ENCODE results near the gene HS3ST4.

The HS3ST4 gene

GRCh38 chr16:25895380-25895779 is 203.6 kb downstream of the HS3ST4 start:
- WGBS (ENCODE audit: extremely low coverage, insufficient coverage, low lambda C conversion rate) = no CpG with 5 or more reads among the region's 4 CpGs
- H4K5ac ChIP-seq (ENCODE audit: low read length) = no peak overlapping the region
- no peak overlapping the region for H3K23ac ChIP-seq (ENCODE audit: low read length)
- H2BK5ac ChIP-seq (ENCODE audit: low read length) = no peak overlapping the region
- no peak overlapping the region for H3K4ac ChIP-seq (ENCODE audit: low read depth, low read length)
- no peak overlapping the region for H2BK120ac ChIP-seq (ENCODE audit: low read depth, low read length)
- H3K27ac ChIP-seq (ENCODE audit: low read depth, low read length) = no peak overlapping the region
- no peak overlapping the region for H3K9ac ChIP-seq (ENCODE audit: low read length)
- H3K56ac ChIP-seq (ENCODE audit: low read length) = no peak overlapping the region
- no peaks in the 10 kb centered on the region for H3K27me3 ChIP-seq (ENCODE audit: insufficient read depth, low read length, poor library complexity)
- H3K4me2 ChIP-seq (ENCODE audit: low read length) = no peak overlapping the region
- no peaks in the 10 kb centered on the region for H3K79me2 ChIP-seq (ENCODE audit: control insufficient read depth, insufficient read depth, low read length)
- DNase-seq = no peak
- no peak overlapping the region for H2BK15ac ChIP-seq (replicated peaks; ENCODE audit: low read depth)
- no peak overlapping the region for H3K4me3 ChIP-seq (ENCODE audit: low read length)
- no peak overlapping the region for H4K8ac ChIP-seq (ENCODE audit: low read depth, low read length)
- H3K4me1 ChIP-seq (ENCODE audit: control insufficient read depth, low read depth, low read length) = no peaks in the 10 kb centered on the region
- H3K79me1 ChIP-seq (ENCODE audit: low read length) = no peaks in the 10 kb centered on the region
- no peak overlapping the region for H3K18ac ChIP-seq (ENCODE audit: low read length)
- H2AK5ac ChIP-seq (ENCODE audit: low read length) = no peak overlapping the region
- no peaks in the 10 kb centered on the region for H3K36me3 ChIP-seq (ENCODE audit: control insufficient read depth, insufficient read depth, low read length)

GRCh38 chr16:25896411-25896810 is 204.7 kb downstream of the HS3ST4 start:
- H3K9ac ChIP-seq (ENCODE audit: low read length) = no peak overlapping the region
- H3K79me1 ChIP-seq (ENCODE audit: low read length) = no peaks in the 10 kb centered on the region
- H3K4ac ChIP-seq (ENCODE audit: low read depth, low read length) = no peak overlapping the region
- DNase-seq = no peak
- H4K8ac ChIP-seq (ENCODE audit: low read depth, low read length) = no peak overlapping the region
- H3K79me2 ChIP-seq (ENCODE audit: control insufficient read depth, insufficient read depth, low read length) = no peaks in the 10 kb centered on the region
- no CpG with 5 or more reads among the region's 5 CpGs for whole genome bisulfite sequencing (ENCODE audit: extremely low coverage, insufficient coverage, low lambda C conversion rate)
- no peak overlapping the region for H3K4me2 ChIP-seq (ENCODE audit: low read length)
- no peak overlapping the region for H3K23ac ChIP-seq (ENCODE audit: low read length)
- H3K36me3 ChIP-seq (ENCODE audit: control insufficient read depth, insufficient read depth, low read length) = no peaks in the 10 kb centered on the region
- no peak overlapping the region for H3K56ac ChIP-seq (ENCODE audit: low read length)
- H3K27me3 ChIP-seq (ENCODE audit: insufficient read depth, low read length, poor library complexity) = no peaks in the 10 kb centered on the region
- H2BK15ac ChIP-seq (replicated peaks; ENCODE audit: low read depth) = no peak overlapping the region
- H3K4me3 ChIP-seq (ENCODE audit: low read length) = no peak overlapping the region
- H3K4me1 ChIP-seq (ENCODE audit: control insufficient read depth, low read depth, low read length) = no peaks in the 10 kb centered on the region
- H3K18ac ChIP-seq (ENCODE audit: low read length) = no peak overlapping the region
- H3K27ac ChIP-seq (ENCODE audit: low read depth, low read length) = no peak overlapping the region
- H4K5ac ChIP-seq (ENCODE audit: low read length) = no peak overlapping the region
- no peak overlapping the region for H2BK5ac ChIP-seq (ENCODE audit: low read length)
- H2BK120ac ChIP-seq (ENCODE audit: low read depth, low read length) = no peak overlapping the region
- H2AK5ac ChIP-seq (ENCODE audit: low read length) = no peak overlapping the region

- WGBS (ENCODE audit: extremely low coverage, insufficient coverage, low lambda C conversion rate) = no CpG with 5 or more reads among the region's 10 CpGs
- H3K27ac ChIP-seq (ENCODE audit: low read depth, low read length) = no peak overlapping the region
- no peak overlapping the region for H3K9ac ChIP-seq (ENCODE audit: low read length)
- no peak overlapping the region for H4K5ac ChIP-seq (ENCODE audit: low read length)
- H3K4me1 ChIP-seq (ENCODE audit: control insufficient read depth, low read depth, low read length) = no peaks in the 10 kb centered on the region
- no peak overlapping the region for H3K18ac ChIP-seq (ENCODE audit: low read length)
- no peak overlapping the region for H4K8ac ChIP-seq (ENCODE audit: low read depth, low read length)
- no peak overlapping the region for H3K23ac ChIP-seq (ENCODE audit: low read length)
- H3K56ac ChIP-seq (ENCODE audit: low read length) = no peak overlapping the region
- no peak overlapping the region for H2AK5ac ChIP-seq (ENCODE audit: low read length)
- no peak overlapping the region for H3K4me2 ChIP-seq (ENCODE audit: low read length)
- no peak overlapping the region for H2BK120ac ChIP-seq (ENCODE audit: low read depth, low read length)
- no peak overlapping the region for H2BK15ac ChIP-seq (replicated peaks; ENCODE audit: low read depth)
- H3K79me2 ChIP-seq (ENCODE audit: control insufficient read depth, insufficient read depth, low read length) = no peaks in the 10 kb centered on the region
- no peak overlapping the region for H2BK5ac ChIP-seq (ENCODE audit: low read length)
- no peaks in the 10 kb centered on the region for H3K36me3 ChIP-seq (ENCODE audit: control insufficient read depth, insufficient read depth, low read length)
- no peaks in the 10 kb centered on the region for H3K27me3 ChIP-seq (ENCODE audit: insufficient read depth, low read length, poor library complexity)
- H3K4ac ChIP-seq (ENCODE audit: low read depth, low read length) = no peak overlapping the region
- no peak for DNase-seq
- no peaks in the 10 kb centered on the region for H3K79me1 ChIP-seq (ENCODE audit: low read length)
- H3K4me3 ChIP-seq (ENCODE audit: low read length) = no peak overlapping the region
Measured at GRCh38 chr16:25897702-25898101, 205.9 kb downstream of the HS3ST4 start.

- H2AK5ac ChIP-seq (ENCODE audit: low read length) = no peak overlapping the region
- H3K79me1 ChIP-seq (ENCODE audit: low read length) = no peaks in the 10 kb centered on the region
- no peak overlapping the region for H4K5ac ChIP-seq (ENCODE audit: low read length)
- H3K9ac ChIP-seq (ENCODE audit: low read length) = no peak overlapping the region
- H3K18ac ChIP-seq (ENCODE audit: low read length) = no peak overlapping the region
- no peak overlapping the region for H3K4ac ChIP-seq (ENCODE audit: low read depth, low read length)
- H2BK5ac ChIP-seq (ENCODE audit: low read length) = no peak overlapping the region
- H3K23ac ChIP-seq (ENCODE audit: low read length) = no peak overlapping the region
- H3K4me2 ChIP-seq (ENCODE audit: low read length) = no peak overlapping the region
- H4K8ac ChIP-seq (ENCODE audit: low read depth, low read length) = no peak overlapping the region
- H3K27ac ChIP-seq (ENCODE audit: low read depth, low read length) = no peak overlapping the region
- peaks cover 5% of the 10 kb centered on the region for H3K4me1 ChIP-seq (ENCODE audit: control insufficient read depth, low read depth, low read length)
- H2BK15ac ChIP-seq (replicated peaks; ENCODE audit: low read depth) = no peak overlapping the region
- no peak for DNase-seq
- no peak overlapping the region for H3K56ac ChIP-seq (ENCODE audit: low read length)
- H3K36me3 ChIP-seq (ENCODE audit: control insufficient read depth, insufficient read depth, low read length) = no peaks in the 10 kb centered on the region
- no peaks in the 10 kb centered on the region for H3K27me3 ChIP-seq (ENCODE audit: insufficient read depth, low read length, poor library complexity)
- no peak overlapping the region for H3K4me3 ChIP-seq (ENCODE audit: low read length)
- no peak overlapping the region for H2BK120ac ChIP-seq (ENCODE audit: low read depth, low read length)
- WGBS (ENCODE audit: extremely low coverage, insufficient coverage, low lambda C conversion rate) = 100% methylated on average over 3 of the region's 6 CpGs
- no peaks in the 10 kb centered on the region for H3K79me2 ChIP-seq (ENCODE audit: control insufficient read depth, insufficient read depth, low read length)
Measured at GRCh38 chr16:25905810-25906209, 214.1 kb downstream of the HS3ST4 start.

GRCh38 chr16:25910971-25911370 is 219.2 kb downstream of the HS3ST4 start:
- Histone ChIP-seq H3K4me2 (ENCODE audit: low read length) (no peak overlapping the region), H3K56ac (ENCODE audit: low read length) (no peak overlapping the region), H3K18ac (ENCODE audit: low read length) (no peak overlapping the region), H3K79me2 (ENCODE audit: control insufficient read depth, insufficient read depth, low read length) (no peaks in the 10 kb centered on the region), H3K4ac (ENCODE audit: low read depth, low read length) (no peak overlapping the region), H2BK120ac (ENCODE audit: low read depth, low read length) (no peak overlapping the region), H3K23ac (ENCODE audit: low read length) (no peak overlapping the region), H2BK5ac (ENCODE audit: low read length) (no peak overlapping the region), H4K5ac (ENCODE audit: low read length) (no peak overlapping the region), H3K27ac (ENCODE audit: low read depth, low read length) (no peak overlapping the region), H3K27me3 (ENCODE audit: insufficient read depth, low read length, poor library complexity) (no peaks in the 10 kb centered on the region), H3K4me1 (ENCODE audit: control insufficient read depth, low read depth, low read length) (peaks cover 5% of the 10 kb centered on the region), H3K79me1 (ENCODE audit: low read length) (no peaks in the 10 kb centered on the region), H4K8ac (ENCODE audit: low read depth, low read length) (no peak overlapping the region), H3K4me3 (ENCODE audit: low read length) (no peak overlapping the region), H3K36me3 (ENCODE audit: control insufficient read depth, insufficient read depth, low read length) (no peaks in the 10 kb centered on the region), H2BK15ac (replicated peaks; ENCODE audit: low read depth) (no peak overlapping the region), H2AK5ac (ENCODE audit: low read length) (no peak overlapping the region), H3K9ac (ENCODE audit: low read length) (no peak overlapping the region)
- WGBS (ENCODE audit: extremely low coverage, insufficient coverage, low lambda C conversion rate) = no CpG with 5 or more reads among the region's 2 CpGs
- no peak for DNase-seq

- WGBS (ENCODE audit: extremely low coverage, insufficient coverage, low lambda C conversion rate) = no CpG with 5 or more reads among the region's 5 CpGs
- H2AK5ac ChIP-seq (ENCODE audit: low read length) = no peak overlapping the region
- no peak overlapping the region for H3K4me2 ChIP-seq (ENCODE audit: low read length)
Measured at GRCh38 chr16:25912321-25912720, 220.6 kb downstream of the HS3ST4 start.

More at GRCh38 chr16:25912321-25912720, 220.6 kb downstream of the HS3ST4 start:
- Histone ChIP-seq H3K4me3 (ENCODE audit: low read length) (no peak overlapping the region), H3K23ac (ENCODE audit: low read length) (no peak overlapping the region), H4K8ac (ENCODE audit: low read depth, low read length) (no peak overlapping the region), H2BK5ac (ENCODE audit: low read length) (no peak overlapping the region), H3K9ac (ENCODE audit: low read length) (no peak overlapping the region), H3K36me3 (ENCODE audit: control insufficient read depth, insufficient read depth, low read length) (no peaks in the 10 kb centered on the region), H3K56ac (ENCODE audit: low read length) (no peak overlapping the region), H3K27me3 (ENCODE audit: insufficient read depth, low read length, poor library complexity) (no peaks in the 10 kb centered on the region), H2BK120ac (ENCODE audit: low read depth, low read length) (no peak overlapping the region), H3K79me2 (ENCODE audit: control insufficient read depth, insufficient read depth, low read length) (no peaks in the 10 kb centered on the region), H4K5ac (ENCODE audit: low read length) (no peak overlapping the region), H3K18ac (ENCODE audit: low read length) (no peak overlapping the region), H3K27ac (ENCODE audit: low read depth, low read length) (no peak overlapping the region), H3K79me1 (ENCODE audit: low read length) (no peaks in the 10 kb centered on the region), H2BK15ac (replicated peaks; ENCODE audit: low read depth) (no peak overlapping the region), H3K4ac (ENCODE audit: low read depth, low read length) (no peak overlapping the region), H3K4me1 (ENCODE audit: control insufficient read depth, low read depth, low read length) (peaks cover 5% of the 10 kb centered on the region)
- DNase-seq = no peak
